Measurements from ENCODE around the gene YBX3. TPM values are rescaled to one million over a fixed set of nuclear protein-coding genes. Genes with fewer than 3 reads are reported as not detected.
"Not testable (repeated sequence)": the region's sequence is repeated elsewhere in the genome, so short reads cannot be mapped to it uniquely, and the experiment has no call there.

YBX3 gene
- total RNA-seq, result 206 and 290 TPM in 2 replicates

GRCh38 chr12:10722905-10723746 is at the start of gene YBX3:
Gene YBX3 (minus strand): TSS chr12:10723323. CDS start chr12:10723111, 212 bp downstream.
- DNase-seq (ENCODE audit: low read depth, low spot score), result peak; percentile 48

GRCh38 chr12:10771132-10771733 is 48.1 kb upstream of the YBX3 start:
- peak; percentile 10 for DNase-seq (ENCODE audit: low read depth, low spot score)

- no peak for DNase-seq (ENCODE audit: low read depth, low spot score)
Observed at GRCh38 chr12:10759657-10760056, 36.5 kb upstream of the YBX3 start.

- no peak for DNase-seq (ENCODE audit: low read depth, low spot score)
Observed at GRCh38 chr12:10756194-10756593, 33.1 kb upstream of the YBX3 start.

- no peak for DNase-seq (ENCODE audit: low read depth, low spot score)
Observed at GRCh38 chr12:10753059-10753458, 29.9 kb upstream of the YBX3 start.

GRCh38 chr12:10750385-10750727 is 27.2 kb upstream of the YBX3 start:
- no peak for DNase-seq (ENCODE audit: low read depth, low spot score)

- DNase-seq (ENCODE audit: low read depth, low spot score), result peak; percentile 84
Observed at GRCh38 chr12:10749700-10750384, 26.7 kb upstream of the YBX3 start.

- no peak for DNase-seq (ENCODE audit: low read depth, low spot score)
Observed at GRCh38 chr12:10747730-10748129, 24.6 kb upstream of the YBX3 start.

- not testable (repeated sequence) for DNase-seq (ENCODE audit: low read depth, low spot score)
Observed at GRCh38 chr12:10743420-10743819, 20.3 kb upstream of the YBX3 start.

- DNase-seq (ENCODE audit: low read depth, low spot score), result no peak
Observed at GRCh38 chr12:10741845-10742244, 18.7 kb upstream of the YBX3 start.

- DNase-seq (ENCODE audit: low read depth, low spot score), result no peak
Observed at GRCh38 chr12:10740182-10740581, 17.1 kb upstream of the YBX3 start.

- DNase-seq (ENCODE audit: low read depth, low spot score), result no peak
Observed at GRCh38 chr12:10739157-10740118, 16.3 kb upstream of the YBX3 start.

GRCh38 chr12:10737249-10737648 is 14.1 kb upstream of the YBX3 start:
- no peak for DNase-seq (ENCODE audit: low read depth, low spot score)

- no peak for DNase-seq (ENCODE audit: low read depth, low spot score)
Observed at GRCh38 chr12:10736463-10736862, 13.3 kb upstream of the YBX3 start.

GRCh38 chr12:10735428-10735827 is 12.3 kb upstream of the YBX3 start:
- no peak for DNase-seq (ENCODE audit: low read depth, low spot score)

- no peak for DNase-seq (ENCODE audit: low read depth, low spot score)
Observed at GRCh38 chr12:10732549-10732948, 9.4 kb upstream of the YBX3 start.

- no peak for DNase-seq (ENCODE audit: low read depth, low spot score)
Observed at GRCh38 chr12:10732066-10732465, 8.9 kb upstream of the YBX3 start.

- DNase-seq (ENCODE audit: low read depth, low spot score), result no peak
Observed at GRCh38 chr12:10730559-10730958, 7.4 kb upstream of the YBX3 start.

- DNase-seq (ENCODE audit: low read depth, low spot score), result no peak
Observed at GRCh38 chr12:10728091-10728490, 5.0 kb upstream of the YBX3 start.

GRCh38 chr12:10726945-10727344 is 3.8 kb upstream of the YBX3 start:
- DNase-seq (ENCODE audit: low read depth, low spot score), result no peak

GRCh38 chr12:10725003-10725402 is 1.9 kb upstream of the YBX3 start:
- no peak for DNase-seq (ENCODE audit: low read depth, low spot score)

Measured in pulmonary artery endothelial cell (primary cell).